Naive B cell (primary cell): ENCODE data around the gene CYP11A1. TPM values are rescaled to one million over a fixed set of nuclear protein-coding genes. Genes with fewer than 3 reads are reported as not detected.

Source experiments
- ATAC-seq, 2 donors: fragments of 150-1000 bp; cut with Tn5 transposase; 2 replicates each; pipeline ENCODE4 v1.10.0; 2021; ENCODE audit warnings: low read depth in 2 of 2, mild to moderate bottlenecking in 2 of 2, moderate library complexity in 2 of 2
- DNase-seq: peaks from one replicate; pipeline ENCODE4 v3.0.0; 2022
- H3K27ac Mint-ChIP-seq, 6 donors: one replicate each; pipeline ENCODE4 v1.8.0; 2020 to 2022; ENCODE audit warnings: mild to moderate bottlenecking in 6 of 6, mixed read lengths in 6 of 6, moderate library complexity in 5 of 6, inconsistent platforms in 2 of 6
- H3K27me3 Mint-ChIP-seq, 3 donors: one replicate each; pipeline ENCODE4 v1.8.0; 2021 to 2022; ENCODE audit warnings: mixed read lengths in 3 of 3, mild to moderate bottlenecking in 1 of 3
- H3K36me3 Mint-ChIP-seq, 2 donors: one replicate each; pipeline ENCODE4 v1.8.0; 2020 to 2022; ENCODE audit warnings: mixed read lengths in 2 of 2, inconsistent platforms in 1 of 2, mild to moderate bottlenecking in 1 of 2
- H3K4me1 Mint-ChIP-seq, 3 donors: one replicate each; pipeline ENCODE4 v1.8.0; 2020 to 2022; ENCODE audit warnings: mixed read lengths in 3 of 3, inconsistent platforms in 1 of 3, mild to moderate bottlenecking in 1 of 3, moderate library complexity in 1 of 3
- H3K4me3 Mint-ChIP-seq, 8 donors: one replicate each; pipeline ENCODE4 v1.8.0; 2020 to 2022; ENCODE audit warnings: mild to moderate bottlenecking in 8 of 8, mixed read lengths in 8 of 8, moderate library complexity in 8 of 8, inconsistent platforms in 2 of 8
- H3K9me3 Mint-ChIP-seq, 7 donors: one replicate each; pipeline ENCODE4 v1.8.0; 2020 to 2022; ENCODE audit warnings: mixed read lengths in 7 of 7, mild to moderate bottlenecking in 5 of 7, inconsistent platforms in 2 of 7, moderate library complexity in 1 of 7
- polyA plus RNA-seq, 6 donors: library from polyadenylated mRNA; unstranded; fragments of 300-500 nt; fragmentation: Illumina TruSeq; gene quantifications; one replicate each; pipeline ENCODE4 v1.2.3, GENCODE V29; 2021; ENCODE audit warnings: low read depth in 6 of 6

The CYP11A1 gene
- polyA plus RNA-seq, 6 donors from 2014 or later: not detected

GRCh38 chr15:74294010-74294409 lies 73.4 kb downstream of the CYP11A1 start:
- peaks cover 39 to 54% (median 45%) of the 10 kb centered on the region in 3 donors for H3K27me3 Mint-ChIP-seq
- ATAC-seq: no peak

GRCh38 chr15:74293021-74293810 lies 74.2 kb downstream of the CYP11A1 start:
- DNase-seq: no peak
- no peak overlapping the region for H3K4me3 Mint-ChIP-seq
- H3K9me3 Mint-ChIP-seq: peaks cover 0 to 6% (median 0%) of the 10 kb centered on the region in 7 donors
- H3K27ac Mint-ChIP-seq: no peak overlapping the region
- H3K4me1 Mint-ChIP-seq: peaks cover 6 to 7% (median 7%) of the 10 kb centered on the region in 3 donors
- H3K27me3 Mint-ChIP-seq: peaks cover 43 to 59% (median 45%) of the 10 kb centered on the region in 3 donors
- no peak for ATAC-seq
- H3K36me3 Mint-ChIP-seq: peaks cover 0 to 8% of the 10 kb centered on the region in 2 donors

More at GRCh38 chr15:74294010-74294409, 73.4 kb downstream of the CYP11A1 start:
- peaks cover 6 to 7% (median 7%) of the 10 kb centered on the region in 3 donors for H3K4me1 Mint-ChIP-seq
- H3K27ac Mint-ChIP-seq: no peak overlapping the region
- no peak for DNase-seq
- H3K9me3 Mint-ChIP-seq: peaks cover 0 to 6% (median 0%) of the 10 kb centered on the region in 7 donors
- H3K4me3 Mint-ChIP-seq: no peak overlapping the region
- H3K36me3 Mint-ChIP-seq: peaks cover 0 to 8% of the 10 kb centered on the region in 2 donors

- ATAC-seq (peak in 1 of 2 donors; percentile 30), DNase-seq (peak; percentile 25)
- Mint-ChIP-seq H3K27ac (peak overlapping the region in 3 of 6 donors; percentile 41 to 59 (median 50)), H3K27me3 (peaks cover 44 to 69% (median 46%) of the 10 kb centered on the region in 3 donors), H3K36me3 (peaks cover 0 to 8% of the 10 kb centered on the region in 2 donors), H3K9me3 (peaks cover 0 to 6% (median 0%) of the 10 kb centered on the region in 7 donors), H3K4me1 (peaks cover 6 to 7% (median 7%) of the 10 kb centered on the region in 3 donors), H3K4me3 (no peak overlapping the region)
These were observed 76.1 kb downstream of the CYP11A1 start for GRCh38 chr15:74291101-74292071.

- H3K27me3 Mint-ChIP-seq: peaks cover 45 to 69% (median 54%) of the 10 kb centered on the region in 3 donors
- no peak overlapping the region for H3K4me3 Mint-ChIP-seq
These were observed 76.8 kb downstream of the CYP11A1 start for GRCh38 chr15:74290645-74291044.

GRCh38 chr15:74289671-74290070 lies 77.8 kb downstream of the CYP11A1 start:
- H3K4me1 Mint-ChIP-seq: peaks cover 6 to 7% (median 7%) of the 10 kb centered on the region in 3 donors
- no peak overlapping the region for H3K27ac Mint-ChIP-seq
- peaks cover 0 to 6% (median 0%) of the 10 kb centered on the region in 7 donors for H3K9me3 Mint-ChIP-seq
- H3K4me3 Mint-ChIP-seq: peak overlapping the region in 1 of 8 donors; percentile 26
- H3K27me3 Mint-ChIP-seq: peaks cover 41 to 70% (median 51%) of the 10 kb centered on the region in 3 donors
- ATAC-seq (no peak), DNase-seq (no peak)
- peaks cover 0 to 8% of the 10 kb centered on the region in 2 donors for H3K36me3 Mint-ChIP-seq

More at GRCh38 chr15:74290645-74291044, 76.8 kb downstream of the CYP11A1 start:
- Mint-ChIP-seq H3K9me3 (peaks cover 0 to 6% (median 0%) of the 10 kb centered on the region in 7 donors), H3K4me1 (peaks cover 6 to 7% (median 7%) of the 10 kb centered on the region in 3 donors), H3K36me3 (peaks cover 0 to 8% of the 10 kb centered on the region in 2 donors), H3K27ac (no peak overlapping the region)
- no peak for DNase-seq
- no peak for ATAC-seq

Other genes with a start within 250 kb of the CYP11A1 start
- not detected for gene ISLR2, start 237.1 kb downstream of the CYP11A1 start, polyA plus RNA-seq
- not detected for gene ISLR, start 193.9 kb downstream of the CYP11A1 start, polyA plus RNA-seq
- gene STRA6, start 164.9 kb downstream of the CYP11A1 start, polyA plus RNA-seq: not detected
- gene CCDC33, start 131.3 kb downstream of the CYP11A1 start, polyA plus RNA-seq: not detected
- 1 to 10 TPM in 2 of 6 donors, under 1 TPM in 3, not detected in 1; 0.10 to 1.5 (median 0.62) TPM for gene SEMA7A, start 66.3 kb upstream of the CYP11A1 start, polyA plus RNA-seq
- gene UBL7, start 93.5 kb upstream of the CYP11A1 start, polyA plus RNA-seq: 100 to 1,000 TPM; 113 to 143 (median 134) TPM
- 10 to 100 TPM in 1 of 6 donors, 1 to 10 TPM in 5; 3.0 to 13.6 (median 5.4) TPM for gene ARID3B, start 173.6 kb upstream of the CYP11A1 start, polyA plus RNA-seq
- 100 to 1,000 TPM in 1 of 6 donors, 10 to 100 TPM in 5; 53.1 to 118 (median 61.9) TPM for gene CLK3, start 248.2 kb upstream of the CYP11A1 start, polyA plus RNA-seq